SH-SY5Y (cell line): ENCODE measurements around the gene UBTF.

Experiments used
- GATA2 ChIP-seq: IDR thresholded peaks from 2 replicates; pipeline ENCODE4 v1.6.1; 2011; ENCODE audit warnings: mild to moderate bottlenecking, low read depth, low read length
- GATA3 ChIP-seq: IDR thresholded peaks from 2 replicates; pipeline ENCODE4 v1.6.1; 2011; ENCODE audit warnings: low read depth, mild to moderate bottlenecking, low read length, moderate library complexity

GRCh38 chr17:44198721-44199552 is 20.5 kb downstream of the UBTF start:
- TF ChIP-seq GATA3 (no peak), GATA2 (no peak)
